ENCODE measurements around the gene TCHH. TPM values are rescaled to one million over a fixed set of nuclear protein-coding genes. Genes with fewer than 3 reads are reported as not detected.
A peak's percentile ranks its signal among the peaks of the same experiment; 100 is the strongest.

TCHH gene
- total RNA-seq, 3 donors from 2014 or later (not counting 1 experiment from before 2014, with no cell fraction given): not detected

DNA sequence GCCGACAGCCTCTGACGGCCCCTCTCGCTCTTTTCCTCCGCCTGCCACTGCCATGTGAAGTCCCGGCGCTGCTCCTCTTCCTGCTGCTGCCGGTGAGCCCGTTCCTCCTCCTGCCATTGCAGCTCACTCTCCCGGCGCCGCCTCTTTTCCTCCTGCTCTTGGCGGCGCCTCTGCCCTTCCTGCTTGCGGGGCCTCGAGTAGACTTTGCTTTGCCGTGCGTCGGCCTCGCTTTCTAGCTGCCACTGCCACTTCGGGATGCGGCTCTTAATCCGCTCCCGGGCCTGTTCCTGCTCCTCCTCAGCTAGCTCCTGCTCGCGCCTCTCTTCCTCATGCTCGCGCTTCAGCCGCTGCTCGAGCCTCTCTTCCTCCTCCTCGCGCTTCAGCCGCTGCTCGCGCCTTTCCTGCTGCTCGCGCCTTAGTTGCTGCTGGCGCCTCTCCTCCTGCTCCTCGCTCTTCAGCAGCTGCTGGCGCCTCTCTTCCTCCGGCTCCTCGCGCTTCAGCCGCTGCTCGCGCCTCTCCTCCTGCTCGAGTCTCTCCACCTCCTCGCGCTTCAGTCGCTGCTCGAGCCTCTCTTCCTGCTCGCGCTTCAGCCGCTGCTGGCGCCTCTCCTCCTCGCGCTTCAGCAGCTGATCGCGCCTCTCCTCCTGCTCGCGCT is 4.3 kb downstream of the TCHH start:
- no peak overlapping the region for H3K27ac Mint-ChIP-seq
- H3K4me1 ChIP-seq (ENCODE audit: control insufficient read depth, insufficient read depth, low read length): peaks cover 39% of the 10 kb centered on the region
- no peaks in the 10 kb centered on the region for H3K36me3 Mint-ChIP-seq
- H3K4me3 ChIP-seq (ENCODE audit: low read length): peak overlapping the region; percentile 28
- H3K4me1 Mint-ChIP-seq: no peaks in the 10 kb centered on the region
- H3K27ac ChIP-seq (ENCODE audit: low read length): no peak overlapping the region
- no peaks in the 10 kb centered on the region for H3K9me3 ChIP-seq (ENCODE audit: control insufficient read depth, insufficient read depth, low read length)
- under 1% methylated on average over 60 of the region's 60 CpGs for WGBS (ENCODE audit: insufficient coverage)
- H3K36me3 ChIP-seq (ENCODE audit: control insufficient read depth, insufficient read depth, low read length): no peaks in the 10 kb centered on the region
- peaks cover 60% of the 10 kb centered on the region for H3K27me3 ChIP-seq (ENCODE audit: control insufficient read depth, insufficient read depth, low read length)
- intact Hi-C loops (cut with micrococcal nuclease): no loop called here
- H3K9me3 Mint-ChIP-seq: no peaks in the 10 kb centered on the region
- H3K27me3 Mint-ChIP-seq (ENCODE audit: low read depth in 2 of 2): peaks cover 1 to 21% of the 10 kb centered on the region in 2 donors
- H3K4me3 Mint-ChIP-seq: no peak overlapping the region
- ATAC-seq (peak in 1 of 3 donors; percentile 29), DNase-seq (peak in 1 of 2 donors; percentile 51)
- no peak for TF ChIP-seq CTCF (IDR thresholded peaks at IDR 0.05)

DNA sequence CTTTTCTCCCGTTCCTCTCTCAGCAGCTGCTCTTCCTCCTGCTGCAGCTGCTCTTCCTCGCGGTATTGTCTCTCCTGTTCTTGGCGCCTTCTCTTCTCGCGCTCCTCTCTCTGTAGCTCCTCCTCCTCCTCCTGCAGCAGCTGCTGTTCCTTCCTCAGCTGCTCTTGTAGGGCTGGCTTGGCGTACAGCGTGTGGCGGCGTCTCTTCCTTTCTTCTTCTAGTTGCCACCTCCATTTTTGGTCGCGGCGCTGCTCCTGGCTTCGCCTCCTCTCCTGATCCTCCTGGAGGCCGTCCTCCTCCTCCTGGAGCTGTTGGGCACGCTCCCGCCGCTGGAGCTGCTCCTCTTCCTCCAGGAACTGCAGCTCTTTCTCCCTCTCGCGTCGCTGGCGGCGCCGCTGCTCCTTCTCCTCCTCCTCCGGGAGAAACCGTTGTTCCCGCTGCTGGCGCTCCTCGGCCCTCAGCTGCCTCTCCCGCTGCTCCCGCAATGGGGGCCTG is 4.8 kb downstream of the TCHH start:
- TF ChIP-seq CTCF (IDR thresholded peaks at IDR 0.05): no peak
- Mint-ChIP-seq H3K4me3 (no peak overlapping the region), H3K27me3 (ENCODE audit: low read depth in 2 of 2) (peaks cover 0 to 24% of the 10 kb centered on the region in 2 donors), H3K9me3 (no peaks in the 10 kb centered on the region), H3K27ac (no peak overlapping the region), H3K4me1 (no peaks in the 10 kb centered on the region), H3K36me3 (no peaks in the 10 kb centered on the region)
- H3K4me1 ChIP-seq (ENCODE audit: control insufficient read depth, insufficient read depth, low read length): peaks cover 39% of the 10 kb centered on the region
- intact Hi-C loops (cut with micrococcal nuclease): no loop called here
- H3K9me3 ChIP-seq (ENCODE audit: control insufficient read depth, insufficient read depth, low read length): no peaks in the 10 kb centered on the region
- H3K4me3 ChIP-seq (ENCODE audit: low read length): peak overlapping the region; percentile 28
- ATAC-seq (no peak), DNase-seq (peak in 1 of 2 donors; percentile 51)
- H3K27ac ChIP-seq (ENCODE audit: low read length): no peak overlapping the region
- WGBS (ENCODE audit: insufficient coverage): 2% methylated on average over 31 of the region's 31 CpGs
- H3K27me3 ChIP-seq (ENCODE audit: control insufficient read depth, insufficient read depth, low read length): peaks cover 60% of the 10 kb centered on the region
- H3K36me3 ChIP-seq (ENCODE audit: control insufficient read depth, insufficient read depth, low read length): no peaks in the 10 kb centered on the region

DNA sequence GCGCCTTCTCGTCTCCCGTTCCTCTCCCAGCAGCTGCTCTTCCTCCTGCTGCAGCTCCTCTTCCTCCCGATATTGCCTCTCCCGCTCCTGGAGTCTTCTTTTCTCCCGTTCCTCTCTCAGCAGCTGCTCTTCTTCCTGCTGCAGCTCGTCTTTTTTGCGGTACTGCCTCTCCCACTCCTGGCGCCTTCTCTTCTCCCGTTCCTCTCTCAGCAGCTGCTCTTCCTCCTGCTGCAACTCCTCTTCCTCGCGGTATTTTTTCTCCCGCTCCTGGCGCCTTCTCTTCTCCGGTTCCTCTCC is 5.3 kb downstream of the TCHH start:
- TF ChIP-seq CTCF (IDR thresholded peaks at IDR 0.05): no peak
- no peaks in the 10 kb centered on the region for H3K9me3 Mint-ChIP-seq
- Histone ChIP-seq H3K36me3 (ENCODE audit: control insufficient read depth, insufficient read depth, low read length) (no peaks in the 10 kb centered on the region), H3K4me3 (ENCODE audit: low read length) (no peak overlapping the region), H3K27ac (ENCODE audit: low read length) (no peak overlapping the region), H3K4me1 (ENCODE audit: control insufficient read depth, insufficient read depth, low read length) (peaks cover 39% of the 10 kb centered on the region), H3K27me3 (ENCODE audit: control insufficient read depth, insufficient read depth, low read length) (peaks cover 63% of the 10 kb centered on the region), H3K9me3 (ENCODE audit: control insufficient read depth, insufficient read depth, low read length) (no peaks in the 10 kb centered on the region)
- ATAC-seq: no peak
- H3K27me3 Mint-ChIP-seq (ENCODE audit: low read depth in 2 of 2): peaks cover 0 to 24% of the 10 kb centered on the region in 2 donors
- no peak for DNase-seq
- H3K4me3 Mint-ChIP-seq: no peak overlapping the region
- 6% methylated on average over 15 of the region's 15 CpGs for WGBS (ENCODE audit: insufficient coverage)
- H3K27ac Mint-ChIP-seq: no peak overlapping the region
- intact Hi-C loops (cut with micrococcal nuclease): no loop called here
- no peaks in the 10 kb centered on the region for H3K4me1 Mint-ChIP-seq
- H3K36me3 Mint-ChIP-seq: no peaks in the 10 kb centered on the region

Data from natural killer cell (primary cell).